HCT116 (cell line): Measurements from ENCODE around the gene TNNC2. TPM values are rescaled to one million over a fixed set of nuclear protein-coding genes. Genes with fewer than 3 reads are reported as not detected.

ENCODE experiments used
- ATAC-seq: fragments of 200-7000 bp; cut with Tn5 transposase; 2 replicates; pipeline ENCODE4 v1.9.1; 2020; ENCODE audit warnings: mild to moderate bottlenecking, moderate library complexity
- BruUV-seq: library from RNA; stranded (reverse); fragments of 400-500 nt; replicated peaks from 2 replicates; lab custom pipeline; 2021; lab: Mats Ljungman, UMichigan
- CTCF ChIA-PET: fragments of 300-600 bp; sonication (Branson Sonifier 250); formaldehyde crosslinking; loops from one replicate; lab custom pipeline; 2021; ENCODE audit warnings: antibody characterized with exemption; lab: Charles Lee
- POLR2A ChIA-PET: fragments of 300-600, 350-600 bp; sonication (Branson Sonifier 250); formaldehyde crosslinking; loops from one replicate; lab custom pipeline; 2021; ENCODE audit warnings: antibody characterized with exemption; lab: Charles Lee
- RAD21 ChIA-PET, 2 experiments: fragments of 300-600 bp; sonication (Branson Sonifier 250); formaldehyde crosslinking; loops; one replicate each; lab custom pipeline; 2023; ENCODE audit warnings: low total read pairs in 2 of 2; ENCODE audit not compliant: uncharacterized antibody in 2 of 2, unreplicated experiment in 2 of 2, low non-redundant PET in 1 of 2; lab: Charles Lee
- DNase-seq: peaks from one replicate; pipeline ENCODE4 v3.0.0-alpha.2; 2010; ENCODE audit warnings: low read depth, low spot score
- H2AFZ ChIP-seq: fragments of 200-600 bp; shearing (Covaris generic), sonication (generic); 2 replicates; pipeline ENCODE4 v1.6.1; 2017; ENCODE audit warnings: low read depth, mixed run types, mixed read lengths, antibody characterized with exemption, low read length; ENCODE audit not compliant: poor library complexity, severe bottlenecking
- H3K27ac ChIP-seq: 2 replicates; pipeline ENCODE4 v1.5.1; 2012; ENCODE audit warnings: low read depth, low read length
- H3K27me3 ChIP-seq: fragments of 200-600 bp; sonication (generic); 2 replicates; pipeline ENCODE4 v1.6.1; 2016; ENCODE audit warnings: mixed run types, low read length, mixed read lengths; ENCODE audit not compliant: insufficient read depth
- H3K36me3 ChIP-seq, 2 experiments: fragments of 200-500 bp in 1 of 2; fragments of 200-600 bp in 1 of 2; sonication (Bioruptor generic) in 1 of 2; sonication (generic) in 1 of 2; 2 replicates each; pipeline versions ENCODE4 v1.5.1 to v1.6.1; 2014 to 2016; ENCODE audit warnings: low read length in 2 of 2, inconsistent platforms in 1 of 2, mixed read lengths in 1 of 2, mixed run types in 1 of 2; ENCODE audit not compliant: insufficient read depth in 2 of 2, control insufficient read depth in 1 of 2
- H3K4me1 ChIP-seq, 2 experiments: fragments of 200-600 bp in 1 of 2; sonication (generic) in 1 of 2; 2 replicates each; pipeline versions ENCODE4 v1.5.1 to v1.6.1; 2012 to 2017; ENCODE audit warnings: low read length in 2 of 2, inconsistent platforms in 1 of 2, mild to moderate bottlenecking in 1 of 2, mixed read lengths in 1 of 2, mixed run types in 1 of 2, moderate library complexity in 1 of 2; ENCODE audit not compliant: insufficient read depth in 2 of 2, control insufficient read depth in 1 of 2
- H3K4me2 ChIP-seq: fragments of 200-600 bp; sonication (generic); 2 replicates; pipeline ENCODE4 v1.6.1; 2017; ENCODE audit warnings: mixed run types, low read length, mixed read lengths
- H3K4me3 ChIP-seq, 2 experiments: fragments of 200-600 bp in 1 of 2; sonication (generic) in 1 of 2; replicated peaks in 1 of 2; 2 replicates each; pipeline ENCODE4 v1.5.1; 2011 to 2016; ENCODE audit warnings: low read length in 2 of 2, control low read depth in 1 of 2, low read depth in 1 of 2, mild to moderate bottlenecking in 1 of 2, mixed read lengths in 1 of 2, mixed run types in 1 of 2
- H3K79me2 ChIP-seq: fragments of 200-600 bp; sonication (generic); 2 replicates; pipeline ENCODE4 v1.6.1; 2017; ENCODE audit warnings: mild to moderate bottlenecking, mixed run types, low read length, moderate library complexity, mixed read lengths; ENCODE audit not compliant: insufficient read depth
- H3K9ac ChIP-seq: fragments of 200-600 bp; sonication (generic); 2 replicates; pipeline ENCODE4 v1.6.1; 2016; ENCODE audit warnings: low read length, mixed read lengths
- H3K9me2 ChIP-seq: fragments of 200-600 bp; sonication (generic), shearing (Covaris generic); 2 replicates; pipeline ENCODE4 v1.6.1; 2017; ENCODE audit warnings: mixed run types, mild to moderate bottlenecking, moderate library complexity; ENCODE audit not compliant: insufficient read depth
- H3K9me3 ChIP-seq, 2 experiments: fragments of 200-500 bp in 1 of 2; fragments of 200-600 bp in 1 of 2; sonication (Bioruptor generic) in 1 of 2; sonication (generic) in 1 of 2; 2 replicates each; pipeline ENCODE4 v1.6.1; 2014 to 2017; ENCODE audit warnings: low read length in 2 of 2, mixed read lengths in 2 of 2, inconsistent platforms in 1 of 2, low read depth in 1 of 2, mild to moderate bottlenecking in 1 of 2, mixed run types in 1 of 2, moderate library complexity in 1 of 2; ENCODE audit not compliant: control insufficient read depth in 1 of 2, insufficient read depth in 1 of 2
- H4K20me1 ChIP-seq: fragments of 200-600 bp; sonication (generic), shearing (Covaris generic); 2 replicates; pipeline ENCODE4 v1.6.1; 2017; ENCODE audit warnings: mixed run types, mild to moderate bottlenecking, moderate library complexity; ENCODE audit not compliant: insufficient read depth
- ATF3 ChIP-seq: IDR thresholded peaks from 2 replicates; pipeline ENCODE4 v1.6.1; 2012
- ELF1 ChIP-seq: IDR thresholded peaks from 2 replicates; pipeline ENCODE4 v1.6.1; 2012; ENCODE audit warnings: low read depth, borderline replicate concordance
- EZH2 ChIP-seq: fragments of 200-600 bp; sonication (generic); IDR thresholded peaks from 2 replicates; pipeline ENCODE4 v1.6.1; 2017; ENCODE audit warnings: antibody characterized with exemption, mixed run types
- EZH2phosphoT487 ChIP-seq: fragments of 200-600 bp; IDR thresholded peaks from 2 replicates; pipeline ENCODE4 v1.6.1; 2018; ENCODE audit warnings: antibody characterized with exemption, borderline replicate concordance
- FOSL1 ChIP-seq: IDR thresholded peaks from 2 replicates; pipeline ENCODE4 v1.6.1; 2012; ENCODE audit warnings: low read depth
- JUND ChIP-seq: IDR thresholded peaks from 2 replicates; pipeline ENCODE4 v1.6.1; 2012
- POLR2A ChIP-seq: IDR thresholded peaks from 2 replicates; pipeline ENCODE4 v1.7.0; 2011; ENCODE audit warnings: borderline replicate concordance; ENCODE audit not compliant: insufficient read depth, insufficient read length; ENCODE audit errors: extremely low read depth
- POLR2AphosphoS5 ChIP-seq: IDR thresholded peaks from 2 replicates; pipeline ENCODE4 v1.6.1; 2011; ENCODE audit warnings: mild to moderate bottlenecking, low read depth, low read length, moderate library complexity
- RAD21 ChIP-seq: IDR thresholded peaks from 2 replicates; pipeline ENCODE4 v1.6.1; 2012; ENCODE audit warnings: low read depth, mild to moderate bottlenecking
- SIN3A ChIP-seq: IDR thresholded peaks from 2 replicates; pipeline ENCODE4 v1.6.1; 2012; ENCODE audit warnings: low read depth
- SP1 ChIP-seq: IDR thresholded peaks from 2 replicates; pipeline ENCODE4 v1.6.1; 2012; ENCODE audit warnings: low read depth
- YY1 ChIP-seq: IDR thresholded peaks from 2 replicates; pipeline ENCODE4 v1.6.1; 2011; ENCODE audit warnings: low read length, low read depth, moderate library complexity, mild to moderate bottlenecking; ENCODE audit not compliant: insufficient replicate concordance; ENCODE audit errors: extremely low read depth
- ZBTB33 ChIP-seq: IDR thresholded peaks from 2 replicates; pipeline ENCODE4 v1.6.1; 2011; ENCODE audit warnings: mild to moderate bottlenecking, low read length, moderate library complexity; ENCODE audit not compliant: insufficient replicate concordance; ENCODE audit errors: extremely low read depth
- ZFX ChIP-seq: fragments of 450-650 bp; IDR thresholded peaks from 2 replicates; pipeline ENCODE4 v1.6.1; 2017
- ZNF274 ChIP-seq: fragments of 200-500 bp; sonication (Bioruptor generic); IDR thresholded peaks from 2 replicates; pipeline ENCODE4 v1.6.1; 2014; ENCODE audit warnings: mild to moderate bottlenecking, low read depth, low read length, inconsistent platforms
- intact Hi-C: fragments of 100-400 bp; cut with micrococcal nuclease; formaldehyde crosslinking; loops from 2 replicates; pipeline ENCODE4 v1.10.0; 2022
- total RNA-seq: library from RNA; stranded (reverse); gene quantifications from one replicate; pipeline ENCODE4 v1.2.1, GENCODE V29; 2021; ENCODE audit not compliant: unreplicated experiment
- TF ChIP-seq, protein P1 (sequence below), 3 experiments: fragments of 200-600 bp in 1 of 3; sonication (generic) in 1 of 3; IDR thresholded peaks in 2 of 3; conservative IDR thresholded peaks in 1 of 3; 2 replicates each; pipeline ENCODE4 v1.5.1; 2012 to 2017; ENCODE audit warnings: low read depth in 2 of 3, low read length in 2 of 3, antibody characterized with exemption in 1 of 3, borderline replicate concordance in 1 of 3, control low read depth in 1 of 3, mild to moderate bottlenecking in 1 of 3, mixed read lengths in 1 of 3, mixed run types in 1 of 3, moderate library complexity in 1 of 3; ENCODE audit not compliant: insufficient read depth in 1 of 3
- TF ChIP-seq, protein P2 (sequence below): IDR thresholded peaks from 2 replicates; pipeline ENCODE4 v1.6.1; 2012

Gene TNNC2
- total RNA-seq, 1 experiment from 2014 or later: not detected

DNA sequence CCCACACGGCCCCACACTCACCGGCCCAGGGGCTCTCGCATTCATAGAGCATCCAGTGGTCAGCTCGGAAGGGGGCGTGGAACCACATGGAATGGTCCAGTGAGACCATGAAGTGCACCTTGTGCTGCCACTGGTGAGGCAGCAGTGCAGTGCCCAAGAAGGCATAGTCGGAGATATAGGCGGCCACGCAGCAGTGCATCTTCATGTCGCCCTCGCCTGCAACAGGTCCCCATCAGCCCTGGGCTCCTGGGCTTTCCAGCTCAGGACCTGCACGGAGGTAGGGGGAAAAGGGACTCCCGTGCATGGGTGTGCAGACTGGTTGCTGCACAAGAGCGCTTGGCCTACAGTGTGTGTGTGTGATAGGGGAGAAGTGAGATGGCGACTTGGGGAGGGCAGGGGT, 16.4 kb upstream of the TNNC2 start:
- no peak overlapping the region for H2AFZ ChIP-seq
- RAD21 ChIA-PET: no interaction called here
- DNase-seq (no peak), ATAC-seq (no peak)
- H3K4me2 ChIP-seq: no peak overlapping the region
- H3K9me2 ChIP-seq: no peaks in the 10 kb centered on the region
- TF ChIP-seq RAD21: no peak
- TF ChIP-seq, all 23 proteins: peak for 0
- Histone ChIP-seq H3K4me1 (no peaks in the 10 kb centered on the region), H3K9me3 (no peaks in the 10 kb centered on the region), H3K27ac (no peak overlapping the region), H3K4me3 (no peak overlapping the region), H3K79me2 (no peaks in the 10 kb centered on the region), H3K27me3 (no peaks in the 10 kb centered on the region), H3K9ac (no peak overlapping the region), H3K36me3 (peaks cover 0 to 2% of the 10 kb centered on the region in 2 experiments; a peak in 2 of 4 replicates), H4K20me1 (no peaks in the 10 kb centered on the region)
- intact Hi-C loops: no loop called here
- no TSS peak for BruUV-seq
- CTCF ChIA-PET: no interaction called here
- POLR2A ChIA-PET: no interaction called here

GRCh38 chr20:45842169-45842812, 15.2 kb upstream of the TNNC2 start:
- no peak for DNase-seq
- no peaks in the 10 kb centered on the region for H3K9me3 ChIP-seq
- H3K27me3 ChIP-seq: no peaks in the 10 kb centered on the region
- no peak overlapping the region for H3K9ac ChIP-seq
- no peak overlapping the region for H3K4me3 ChIP-seq
- no peak overlapping the region for H3K4me2 ChIP-seq
- H4K20me1 ChIP-seq: no peaks in the 10 kb centered on the region
- no peak for ATAC-seq
- H3K36me3 ChIP-seq: peaks cover 0 to 2% of the 10 kb centered on the region in 2 experiments; a peak in 2 of 4 replicates
- H3K9me2 ChIP-seq: no peaks in the 10 kb centered on the region
- H2AFZ ChIP-seq: no peak overlapping the region
- BruUV-seq: no TSS peak
- CTCF ChIA-PET: no interaction called here
- no peak overlapping the region for H3K27ac ChIP-seq
- POLR2A ChIA-PET: no interaction called here
- intact Hi-C loops: no loop called here
- no peaks in the 10 kb centered on the region for H3K79me2 ChIP-seq
- RAD21 ChIA-PET: no interaction called here
- no peaks in the 10 kb centered on the region for H3K4me1 ChIP-seq
- TF ChIP-seq ATF3 (no peak), ELF1 (no peak), SP1 (no peak), POLR2AphosphoS5 (no peak), POLR2A (no peak), JUND (no peak), EZH2 (no peak), ZFX (no peak), ZBTB33 (no peak), YY1 (no peak), RAD21 (no peak), ZNF274 (no peak), SIN3A (no peak), FOSL1 (no peak), EZH2phosphoT487 (no peak)
- TF ChIP-seq, protein P1, sequence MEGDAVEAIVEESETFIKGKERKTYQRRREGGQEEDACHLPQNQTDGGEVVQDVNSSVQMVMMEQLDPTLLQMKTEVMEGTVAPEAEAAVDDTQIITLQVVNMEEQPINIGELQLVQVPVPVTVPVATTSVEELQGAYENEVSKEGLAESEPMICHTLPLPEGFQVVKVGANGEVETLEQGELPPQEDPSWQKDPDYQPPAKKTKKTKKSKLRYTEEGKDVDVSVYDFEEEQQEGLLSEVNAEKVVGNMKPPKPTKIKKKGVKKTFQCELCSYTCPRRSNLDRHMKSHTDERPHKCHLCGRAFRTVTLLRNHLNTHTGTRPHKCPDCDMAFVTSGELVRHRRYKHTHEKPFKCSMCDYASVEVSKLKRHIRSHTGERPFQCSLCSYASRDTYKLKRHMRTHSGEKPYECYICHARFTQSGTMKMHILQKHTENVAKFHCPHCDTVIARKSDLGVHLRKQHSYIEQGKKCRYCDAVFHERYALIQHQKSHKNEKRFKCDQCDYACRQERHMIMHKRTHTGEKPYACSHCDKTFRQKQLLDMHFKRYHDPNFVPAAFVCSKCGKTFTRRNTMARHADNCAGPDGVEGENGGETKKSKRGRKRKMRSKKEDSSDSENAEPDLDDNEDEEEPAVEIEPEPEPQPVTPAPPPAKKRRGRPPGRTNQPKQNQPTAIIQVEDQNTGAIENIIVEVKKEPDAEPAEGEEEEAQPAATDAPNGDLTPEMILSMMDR (IDR thresholded peaks at IDR 0.05 in 2 of 3, conservative IDR thresholded peaks at IDR 0.05 in 1 of 3; ENCODE audit: borderline replicate concordance in 1 of 3, insufficient read depth in 1 of 3, low read depth in 2 of 3, low read length in 2 of 3): no peak
- TF ChIP-seq, protein P2, sequence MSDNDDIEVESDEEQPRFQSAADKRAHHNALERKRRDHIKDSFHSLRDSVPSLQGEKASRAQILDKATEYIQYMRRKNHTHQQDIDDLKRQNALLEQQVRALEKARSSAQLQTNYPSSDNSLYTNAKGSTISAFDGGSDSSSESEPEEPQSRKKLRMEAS: no peak
